Suprapubic skin (tissue), 4 donors: ENCODE data around the gene GNB1.

Experiments
- EP300 ChIP-seq: sonication (generic); formaldehyde crosslinking; IDR thresholded peaks from one replicate; pipeline ENCODE4 v1.6.1; 2017; ENCODE audit warnings: antibody characterized with exemption
- POLR2A ChIP-seq, 2 donors: fragments of 450-650 bp; IDR thresholded peaks; one replicate each; pipeline ENCODE4 v1.6.1; 2017; ENCODE audit warnings: antibody characterized with exemption in 2 of 2, mild to moderate bottlenecking in 2 of 2, moderate library complexity in 2 of 2
- POLR2AphosphoS5 ChIP-seq, 3 donors: sonication (generic); formaldehyde crosslinking; IDR thresholded peaks; one replicate each; pipeline ENCODE4 v1.6.1; 2017; ENCODE audit warnings: antibody characterized with exemption in 3 of 3
- TF ChIP-seq, protein P1 (sequence below), 2 donors: fragments of 200-600 bp in 1 of 2; fragments of 450-650 bp in 1 of 2; sonication (generic) in 1 of 2; IDR thresholded peaks; one replicate each; pipeline ENCODE4 v1.5.1; 2016 to 2019; ENCODE audit warnings: antibody characterized with exemption in 2 of 2, mild to moderate bottlenecking in 1 of 2, moderate library complexity in 1 of 2

DNA sequence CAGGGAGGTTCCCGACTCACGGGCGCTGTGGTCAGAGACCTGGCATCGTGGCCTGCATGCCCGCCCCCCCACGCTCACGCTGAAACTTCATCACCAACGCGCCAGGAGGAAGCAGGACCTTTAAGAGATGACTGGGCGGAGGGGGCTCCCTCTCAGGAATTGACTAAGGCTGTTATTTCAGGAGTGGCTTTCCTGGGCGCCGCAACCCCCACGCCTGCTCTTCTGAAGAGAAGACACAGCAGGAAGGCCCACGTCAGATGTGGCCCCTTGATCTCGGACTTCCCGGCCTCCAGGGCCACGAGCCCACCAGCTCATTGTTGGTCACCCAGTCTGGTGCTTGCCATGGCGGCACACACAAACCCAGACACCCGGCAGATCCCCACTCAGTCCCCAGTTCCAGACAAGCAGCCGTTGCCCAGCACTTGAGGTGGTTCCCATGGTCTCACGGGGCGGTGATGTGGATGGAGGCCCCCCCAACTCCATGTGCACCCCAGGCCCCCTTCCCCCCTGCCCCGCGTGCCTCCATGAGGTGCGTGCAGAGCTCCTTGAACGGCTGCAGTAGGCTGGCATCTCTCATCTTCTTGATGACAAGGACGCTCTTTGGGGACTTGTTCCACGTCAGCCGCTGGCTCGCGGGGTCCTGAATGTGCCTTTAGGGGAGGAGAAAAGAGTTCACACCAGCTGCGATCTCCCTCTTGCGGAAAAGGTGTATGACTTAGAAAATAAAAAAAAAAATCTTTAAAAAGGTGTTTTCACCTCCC lies 134.0 kb downstream of the GNB1 start:
- TF ChIP-seq, protein P1, sequence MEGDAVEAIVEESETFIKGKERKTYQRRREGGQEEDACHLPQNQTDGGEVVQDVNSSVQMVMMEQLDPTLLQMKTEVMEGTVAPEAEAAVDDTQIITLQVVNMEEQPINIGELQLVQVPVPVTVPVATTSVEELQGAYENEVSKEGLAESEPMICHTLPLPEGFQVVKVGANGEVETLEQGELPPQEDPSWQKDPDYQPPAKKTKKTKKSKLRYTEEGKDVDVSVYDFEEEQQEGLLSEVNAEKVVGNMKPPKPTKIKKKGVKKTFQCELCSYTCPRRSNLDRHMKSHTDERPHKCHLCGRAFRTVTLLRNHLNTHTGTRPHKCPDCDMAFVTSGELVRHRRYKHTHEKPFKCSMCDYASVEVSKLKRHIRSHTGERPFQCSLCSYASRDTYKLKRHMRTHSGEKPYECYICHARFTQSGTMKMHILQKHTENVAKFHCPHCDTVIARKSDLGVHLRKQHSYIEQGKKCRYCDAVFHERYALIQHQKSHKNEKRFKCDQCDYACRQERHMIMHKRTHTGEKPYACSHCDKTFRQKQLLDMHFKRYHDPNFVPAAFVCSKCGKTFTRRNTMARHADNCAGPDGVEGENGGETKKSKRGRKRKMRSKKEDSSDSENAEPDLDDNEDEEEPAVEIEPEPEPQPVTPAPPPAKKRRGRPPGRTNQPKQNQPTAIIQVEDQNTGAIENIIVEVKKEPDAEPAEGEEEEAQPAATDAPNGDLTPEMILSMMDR (IDR thresholded peaks at IDR 0.05), result no peak
- no peak for TF ChIP-seq POLR2A (IDR thresholded peaks at IDR 0.05)
- TF ChIP-seq EP300, result no peak
- no peak for TF ChIP-seq POLR2AphosphoS5 (IDR thresholded peaks at IDR 0.05)
